ENCODE data around the gene ZNF329.

Gene ZNF329
- 25.9 to 53.6 (median 36.7) reads per million in 9 experiments for total RNA-seq

DNA sequence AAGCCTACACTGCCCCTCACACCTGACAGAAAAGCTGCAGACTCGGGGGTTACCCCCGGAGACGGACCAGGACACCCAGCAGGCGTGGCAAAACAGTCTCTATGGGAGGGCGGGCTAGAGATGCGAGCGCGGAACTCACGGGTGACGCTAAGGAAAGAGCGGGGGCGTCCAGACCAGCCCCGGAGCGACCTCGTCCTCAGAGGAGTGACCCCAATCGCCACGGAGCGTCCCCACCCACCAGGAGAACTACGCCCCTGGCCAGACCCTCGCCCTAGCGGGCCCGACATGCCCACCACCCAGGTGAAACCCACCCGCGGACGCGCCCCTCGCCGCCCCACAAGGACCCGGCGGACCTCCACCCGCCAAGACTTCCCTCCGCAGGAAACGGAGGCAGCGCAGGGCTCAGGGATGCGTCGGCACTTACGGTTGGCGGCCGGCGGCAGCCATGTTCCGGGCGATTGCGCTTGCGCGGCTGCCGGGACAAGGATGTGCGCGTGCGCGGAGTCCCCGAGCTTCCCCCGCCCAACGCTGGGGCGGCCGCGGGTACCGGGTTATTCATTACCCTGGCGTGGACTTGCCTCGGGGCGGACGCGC, at the start of gene ZNF329:
TSS of gene ZNF329 (minus strand) at position 462 of the 594 bp plus-strand sequence. CDS start 21,286 bp downstream, outside the sequence.
- Mint-ChIP-seq H3K27me3 (no peaks in the 10 kb centered on the region), H3K36me3 (ENCODE audit: insufficient read depth) (peaks cover 17% of the 10 kb centered on the region), H3K4me1 (ENCODE audit: low read depth in 2 of 2) (peaks cover 12 to 16% of the 10 kb centered on the region in 2 donors), H3K27ac (peak within 1 kb of the TSS; percentile 83 to 88), H3K9me3 (no peaks in the 10 kb centered on the region), H3K4me3 (peak within 1 kb of the TSS; percentile 82 to 88)
- DNase-seq (peak; percentile 90 to 94 (median 92)), ATAC-seq (replicated peaks) (peak; percentile 62)

- ATAC-seq (replicated peaks), result no peak
- Mint-ChIP-seq H3K36me3 (ENCODE audit: insufficient read depth) (peaks cover 57% of the 10 kb centered on the region), H3K27ac (no peak overlapping the region), H3K4me1 (ENCODE audit: low read depth in 2 of 2) (no peaks in the 10 kb centered on the region), H3K9me3 (peaks cover 15 to 35% of the 10 kb centered on the region in 2 donors), H3K4me3 (no peak overlapping the region), H3K27me3 (no peaks in the 10 kb centered on the region)
- DNase-seq, result no peak
These were observed 46.5 kb upstream of the ZNF329 start for GRCh38 chr19:58196901-58197616.

- Mint-ChIP-seq H3K36me3 (ENCODE audit: insufficient read depth) (peaks cover 46% of the 10 kb centered on the region), H3K27ac (peak overlapping the region; percentile 99 to 100), H3K9me3 (peaks cover 14 to 15% of the 10 kb centered on the region in 2 donors)
These were observed 33.2 kb upstream of the ZNF329 start for GRCh38 chr19:58183817-58184215.

GRCh38 chr19:58182989-58183816, 32.6 kb upstream of the ZNF329 start, which contains the start of gene ZNF274:
ZNF274 (plus strand) TSS chr19:58183061; CDS start chr19:58183966, 905 bp downstream.
- DNase-seq (peak; percentile 91 to 92 (median 92)), ATAC-seq (replicated peaks) (peak; percentile 91)
- Mint-ChIP-seq H3K36me3 (ENCODE audit: insufficient read depth) (peaks cover 45% of the 10 kb centered on the region), H3K4me1 (ENCODE audit: low read depth in 2 of 2) (peaks cover 11 to 15% of the 10 kb centered on the region in 2 donors), H3K9me3 (peaks cover 14 to 15% of the 10 kb centered on the region in 2 donors), H3K27me3 (no peaks in the 10 kb centered on the region), H3K4me3 (peak within 1 kb of the TSS; percentile 91 to 95), H3K27ac (peak within 1 kb of the TSS; percentile 99 to 100)

More at GRCh38 chr19:58183817-58184215, 33.2 kb upstream of the ZNF329 start:
- peak overlapping the region; percentile 91 to 95 for H3K4me3 Mint-ChIP-seq
- no peaks in the 10 kb centered on the region for H3K27me3 Mint-ChIP-seq
- ATAC-seq (replicated peaks), result no peak
- DNase-seq, result no peak
- H3K4me1 Mint-ChIP-seq (ENCODE audit: low read depth in 2 of 2), result peaks cover 11 to 15% of the 10 kb centered on the region in 2 donors

- Mint-ChIP-seq H3K27ac (peak overlapping the region; percentile 99 to 100), H3K27me3 (no peaks in the 10 kb centered on the region), H3K4me1 (ENCODE audit: low read depth in 2 of 2) (peaks cover 11 to 15% of the 10 kb centered on the region in 2 donors), H3K4me3 (peak overlapping the region; percentile 91 to 95), H3K9me3 (peaks cover 14 to 15% of the 10 kb centered on the region in 2 donors), H3K36me3 (ENCODE audit: insufficient read depth) (peaks cover 45% of the 10 kb centered on the region)
- ATAC-seq (replicated peaks) (peak; percentile 72), DNase-seq (peak in 1 of 3 experiments; percentile 72)
These were observed 32.0 kb upstream of the ZNF329 start for GRCh38 chr19:58182577-58182988.

GRCh38 chr19:58181902-58182576, 31.4 kb upstream of the ZNF329 start:
- ATAC-seq (replicated peaks) (no peak), DNase-seq (peak; percentile 47 to 50 (median 49))
- H3K4me3 Mint-ChIP-seq, result peak overlapping the region; percentile 91 to 95
- no peaks in the 10 kb centered on the region for H3K27me3 Mint-ChIP-seq
- peaks cover 45% of the 10 kb centered on the region for H3K36me3 Mint-ChIP-seq (ENCODE audit: insufficient read depth)
- peak overlapping the region; percentile 99 to 100 for H3K27ac Mint-ChIP-seq
- peaks cover 14 to 15% of the 10 kb centered on the region in 2 donors for H3K9me3 Mint-ChIP-seq
- peaks cover 11 to 15% of the 10 kb centered on the region in 2 donors for H3K4me1 Mint-ChIP-seq (ENCODE audit: low read depth in 2 of 2)

GRCh38 chr19:58170860-58171259, 20.3 kb upstream of the ZNF329 start:
- Mint-ChIP-seq H3K9me3 (peaks cover 12 to 13% of the 10 kb centered on the region in 2 donors), H3K27ac (no peak overlapping the region), H3K36me3 (ENCODE audit: insufficient read depth) (no peaks in the 10 kb centered on the region), H3K4me1 (ENCODE audit: low read depth in 2 of 2) (no peaks in the 10 kb centered on the region), H3K27me3 (peaks cover 0 to 6% of the 10 kb centered on the region in 2 donors), H3K4me3 (no peak overlapping the region)
- no peak for DNase-seq
- no peak for ATAC-seq (replicated peaks)

DNA sequence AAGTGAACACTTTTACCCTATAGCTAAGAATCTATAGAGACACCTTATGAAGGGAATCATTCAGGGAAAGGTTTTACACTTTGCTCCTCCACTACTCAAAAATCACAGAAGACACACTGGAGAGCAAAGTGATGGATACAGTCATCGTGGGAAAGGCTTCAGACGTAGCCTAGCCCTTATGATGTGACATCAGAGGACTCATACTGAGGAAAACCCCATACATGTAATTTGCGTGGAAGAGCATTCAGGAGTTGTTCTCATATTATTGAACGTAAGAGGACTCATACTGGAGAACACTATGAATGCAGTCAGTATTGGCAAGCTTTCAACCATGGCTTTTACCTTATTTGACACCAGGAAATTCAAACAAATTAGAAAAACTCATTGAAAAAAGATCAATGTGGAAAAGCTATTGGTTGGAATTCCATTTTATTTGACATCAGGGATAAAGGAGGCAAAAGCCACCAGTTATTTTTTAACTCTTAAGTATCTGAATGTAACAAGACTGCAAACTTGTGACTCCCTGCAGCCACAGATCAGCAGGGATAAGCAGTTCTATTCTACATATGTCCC, 16.2 kb upstream of the ZNF329 start:
- ATAC-seq (replicated peaks) (no peak), DNase-seq (no peak)
- Mint-ChIP-seq H3K9me3 (peaks cover 13 to 22% of the 10 kb centered on the region in 2 donors), H3K36me3 (ENCODE audit: insufficient read depth) (no peaks in the 10 kb centered on the region), H3K27me3 (no peaks in the 10 kb centered on the region), H3K4me3 (no peak overlapping the region), H3K27ac (no peak overlapping the region), H3K4me1 (ENCODE audit: low read depth in 2 of 2) (no peaks in the 10 kb centered on the region)

- ATAC-seq (replicated peaks) (no peak), DNase-seq (no peak)
- Mint-ChIP-seq H3K4me1 (ENCODE audit: low read depth in 2 of 2) (no peaks in the 10 kb centered on the region), H3K27ac (no peak overlapping the region), H3K9me3 (peaks cover 13 to 22% of the 10 kb centered on the region in 2 donors), H3K4me3 (no peak overlapping the region), H3K27me3 (no peaks in the 10 kb centered on the region), H3K36me3 (ENCODE audit: insufficient read depth) (no peaks in the 10 kb centered on the region)
These were observed 15.7 kb upstream of the ZNF329 start for GRCh38 chr19:58166268-58166667.

DNA sequence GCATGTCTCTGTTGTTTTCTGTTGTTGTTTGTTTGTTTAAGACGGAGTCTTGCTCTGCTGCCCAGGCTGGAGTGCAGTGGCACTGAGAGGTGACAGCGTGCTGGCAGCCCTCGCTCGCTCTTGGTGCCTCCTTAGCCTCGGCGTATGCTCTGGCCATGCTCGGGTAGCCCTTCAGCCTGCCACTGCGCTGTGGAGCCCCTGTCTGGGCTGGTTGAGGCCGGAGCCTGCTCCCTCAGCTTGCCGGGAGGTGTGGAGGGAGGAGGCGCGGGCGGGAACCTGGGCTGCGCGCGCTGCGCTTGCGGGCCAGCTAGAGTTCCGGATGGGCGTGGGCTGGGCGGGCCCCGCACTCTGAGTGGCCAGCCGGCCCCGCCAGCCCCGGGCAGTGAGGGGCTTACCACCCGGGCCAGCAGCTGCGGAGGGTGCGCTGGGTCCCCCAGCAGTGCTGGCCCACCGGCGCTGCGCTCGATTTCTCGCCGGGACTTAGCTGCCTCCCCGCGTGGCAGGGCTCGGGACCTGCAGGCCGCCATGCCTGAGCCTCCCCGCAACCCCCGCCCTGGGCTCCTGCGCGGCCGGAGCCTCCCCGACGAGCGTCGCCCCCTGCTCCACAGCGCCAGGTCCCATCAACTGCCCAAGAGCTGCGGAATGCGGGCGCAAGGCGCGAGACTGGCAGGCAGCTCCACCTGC, 6.6 kb upstream of the ZNF329 start:
- Mint-ChIP-seq H3K9me3 (peaks cover 2 to 4% of the 10 kb centered on the region in 2 donors), H3K27ac (no peak overlapping the region), H3K4me1 (ENCODE audit: low read depth in 2 of 2) (peaks cover 0 to 6% of the 10 kb centered on the region in 2 donors), H3K36me3 (ENCODE audit: insufficient read depth) (peaks cover 9% of the 10 kb centered on the region), H3K27me3 (no peaks in the 10 kb centered on the region), H3K4me3 (no peak overlapping the region)
- DNase-seq (no peak), ATAC-seq (replicated peaks) (no peak)

- ATAC-seq (replicated peaks) (peak; percentile 89), DNase-seq (peak; percentile 96 to 97 (median 96))
- peak overlapping the region; percentile 62 to 77 for H3K27ac Mint-ChIP-seq
- peaks cover 4 to 9% of the 10 kb centered on the region in 2 donors for H3K4me1 Mint-ChIP-seq (ENCODE audit: low read depth in 2 of 2)
- peaks cover 16% of the 10 kb centered on the region for H3K36me3 Mint-ChIP-seq (ENCODE audit: insufficient read depth)
- peaks cover 0 to 2% of the 10 kb centered on the region in 2 donors for H3K9me3 Mint-ChIP-seq
- peak overlapping the region; percentile 78 to 83 for H3K4me3 Mint-ChIP-seq
- H3K27me3 Mint-ChIP-seq, result no peaks in the 10 kb centered on the region
These were observed 4.4 kb upstream of the ZNF329 start for GRCh38 chr19:58154679-58155648.
